GM12878 (cell line): ENCODE results near the gene SPHK1.

Source experiments
- BRCA1 ChIP-seq: IDR thresholded peaks from 2 replicates; pipeline ENCODE4 v1.6.1; 2011; ENCODE audit warnings: low read depth, low read length, improper control_type of control experiment
- CBFB ChIP-seq: IDR thresholded peaks from 2 replicates; pipeline ENCODE4 v1.6.1; 2016; ENCODE audit warnings: antibody characterized with exemption, low read depth
- CTCF ChIP-seq, 3 experiments: IDR thresholded peaks in 2 of 3; conservative IDR thresholded peaks in 1 of 3; 2 replicates each; pipeline ENCODE4 v1.5.1; 2011; ENCODE audit warnings: low read depth in 3 of 3, low read length in 3 of 3, mild to moderate bottlenecking in 3 of 3, control low read depth in 2 of 3, moderate library complexity in 2 of 3, inconsistent platforms in 1 of 3, mixed read lengths in 1 of 3; ENCODE audit not compliant: control insufficient read depth in 2 of 3, insufficient read depth in 1 of 3; ENCODE audit errors: extremely low read depth in 1 of 3
- ETV6 ChIP-seq, 2 experiments: fragments of 450-650 bp in 1 of 2; IDR thresholded peaks in 1 of 2; conservative IDR thresholded peaks in 1 of 2; 2 replicates each; pipeline ENCODE4 v1.6.1; 2014; ENCODE audit warnings: antibody characterized with exemption in 1 of 2, borderline replicate concordance in 1 of 2, low read depth in 1 of 2, mild to moderate bottlenecking in 1 of 2, moderate library complexity in 1 of 2
- EZH2 ChIP-seq: IDR thresholded peaks from 2 replicates; pipeline ENCODE4 v1.6.1; 2012; ENCODE audit warnings: low read depth, mild to moderate bottlenecking, control low read depth, inconsistent platforms, low read length, borderline replicate concordance; ENCODE audit not compliant: control insufficient read depth
- GABPA ChIP-seq: IDR thresholded peaks from 2 replicates; pipeline ENCODE4 v1.6.1; 2014; ENCODE audit warnings: antibody characterized with exemption, low read depth, mild to moderate bottlenecking, inconsistent platforms
- MYC ChIP-seq: IDR thresholded peaks from 2 replicates; pipeline ENCODE4 v1.6.1; 2011; ENCODE audit warnings: mild to moderate bottlenecking, low read length, moderate library complexity, inconsistent platforms; ENCODE audit not compliant: insufficient read depth, insufficient replicate concordance, insufficient read length, severe bottlenecking
- NRF1 ChIP-seq: conservative IDR thresholded peaks from 2 replicates; pipeline ENCODE4 v1.6.1; 2011; ENCODE audit warnings: mild to moderate bottlenecking, low read depth, low read length, improper control_type of control experiment
- POLR2A ChIP-seq: IDR thresholded peaks from 2 replicates; pipeline ENCODE4 v1.6.1; 2011; ENCODE audit warnings: low read depth, mild to moderate bottlenecking, low read length
- SPI1 ChIP-seq: IDR thresholded peaks from 2 replicates; pipeline ENCODE4 v1.6.1; 2011; ENCODE audit warnings: low read depth, mild to moderate bottlenecking, low read length, moderate library complexity, borderline replicate concordance; ENCODE audit not compliant: insufficient read depth
- TCF7 ChIP-seq: IDR thresholded peaks from 2 replicates; pipeline ENCODE4 v1.6.1; 2014; ENCODE audit warnings: antibody characterized with exemption, borderline replicate concordance
- YY1 ChIP-seq: IDR thresholded peaks from 2 replicates; pipeline ENCODE4 v1.6.1; 2011; ENCODE audit warnings: low read depth, mild to moderate bottlenecking, low read length
- ZZZ3 ChIP-seq: IDR thresholded peaks from 2 replicates; pipeline ENCODE4 v1.6.1; 2011; ENCODE audit warnings: low read depth; ENCODE audit not compliant: control insufficient read depth, insufficient read length

- TF ChIP-seq NRF1 (no peak), CBFB (no peak), EZH2 (no peak), MYC (no peak), YY1 (no peak), CTCF (IDR thresholded peaks at IDR 0.05 in 2 of 3, conservative IDR thresholded peaks at IDR 0.05 in 1 of 3; ENCODE audit: control insufficient read depth in 2 of 3, extremely low read depth in 1 of 3, insufficient read depth in 1 of 3, low read depth in 3 of 3, low read length in 3 of 3) (no peak), ZZZ3 (no peak), BRCA1 (no peak), ETV6 (conservative IDR thresholded peaks at IDR 0.05 in 1 of 2, IDR thresholded peaks at IDR 0.05 in 1 of 2; ENCODE audit: borderline replicate concordance in 1 of 2, low read depth in 1 of 2) (no peak), POLR2A (no peak), GABPA (no peak), SPI1 (no peak), TCF7 (no peak)
Observed at GRCh38 chr17:76407509-76407908, 23.1 kb downstream of the SPHK1 start.
